ENCODE measurements around the gene TNIP1.

The TNIP1 gene

GRCh38 chr5:150992705-150993104 is 88.1 kb downstream of the TNIP1 start:
- DNase-seq = no peak

GRCh38 chr5:150989695-150990094 is 91.1 kb downstream of the TNIP1 start:
- DNase-seq = no peak

GRCh38 chr5:150987746-150988145 is 93.1 kb downstream of the TNIP1 start:
- DNase-seq = no peak

Measured in CD4-positive, alpha-beta T cell treated with Interleukin-6 for 4 hours (primary cell).